Stimulated activated CD8-positive, alpha-beta memory T cell treated with anti-CD3 and anti-CD28 coated beads, Interleukin-7, amount 100 ng/mL, for 1 hour (primary cell): ENCODE results near the gene LDB2.
"Not testable (repeated sequence)": the region's sequence is repeated elsewhere in the genome, so short reads cannot be mapped to it uniquely, and the experiment has no call there.

Experiments used
- DNase-seq, 2 donors: peaks; one replicate each; pipeline ENCODE4 v3.0.0-alpha.2; 2020; ENCODE audit warnings: low read depth in 2 of 2

LDB2 gene

GRCh38 chr4:16646459-16646858 is 252.0 kb downstream of the LDB2 start:
- no peak for DNase-seq

GRCh38 chr4:16643893-16644292 is 254.6 kb downstream of the LDB2 start:
- no peak for DNase-seq

GRCh38 chr4:16642897-16643296 is 255.5 kb downstream of the LDB2 start:
- DNase-seq: no peak

GRCh38 chr4:16641971-16642370 is 256.5 kb downstream of the LDB2 start:
- no peak for DNase-seq

GRCh38 chr4:16636912-16637630 is 261.4 kb downstream of the LDB2 start:
- DNase-seq: no peak

GRCh38 chr4:16636304-16636703 is 262.1 kb downstream of the LDB2 start:
- DNase-seq: no peak

GRCh38 chr4:16629274-16629673 is 269.2 kb downstream of the LDB2 start:
- DNase-seq: not testable (repeated sequence)

GRCh38 chr4:16628835-16629234 is 269.6 kb downstream of the LDB2 start:
- not testable (repeated sequence) for DNase-seq

- DNase-seq: no peak
Measured at GRCh38 chr4:16627999-16628398, 270.4 kb downstream of the LDB2 start.

- DNase-seq: no peak
Measured at GRCh38 chr4:16626945-16627344, 271.5 kb downstream of the LDB2 start.

GRCh38 chr4:16622826-16623225 is 275.6 kb downstream of the LDB2 start:
- no peak for DNase-seq

- no peak for DNase-seq
Measured at GRCh38 chr4:16617435-16617834, 281.0 kb downstream of the LDB2 start.

- DNase-seq: no peak
Measured at GRCh38 chr4:16617011-16617410, 281.4 kb downstream of the LDB2 start.

GRCh38 chr4:16609170-16609758 is 289.2 kb downstream of the LDB2 start:
- DNase-seq: no peak

- DNase-seq: no peak
Measured at GRCh38 chr4:16608611-16609125, 289.8 kb downstream of the LDB2 start.

GRCh38 chr4:16608123-16608522 is 290.3 kb downstream of the LDB2 start:
- no peak for DNase-seq

GRCh38 chr4:16607241-16608066 is 291.0 kb downstream of the LDB2 start:
- DNase-seq: no peak

- no peak for DNase-seq
Measured at GRCh38 chr4:16606691-16607090, 291.8 kb downstream of the LDB2 start.

GRCh38 chr4:16603178-16603577 is 295.3 kb downstream of the LDB2 start:
- no peak for DNase-seq

- no peak for DNase-seq
Measured at GRCh38 chr4:16598597-16599206, 299.7 kb downstream of the LDB2 start.

- no peak for DNase-seq
Measured at GRCh38 chr4:16597845-16598596, 300.4 kb downstream of the LDB2 start.
